Measurements from ENCODE around the gene C1QBP.

C1QBP gene

DNA sequence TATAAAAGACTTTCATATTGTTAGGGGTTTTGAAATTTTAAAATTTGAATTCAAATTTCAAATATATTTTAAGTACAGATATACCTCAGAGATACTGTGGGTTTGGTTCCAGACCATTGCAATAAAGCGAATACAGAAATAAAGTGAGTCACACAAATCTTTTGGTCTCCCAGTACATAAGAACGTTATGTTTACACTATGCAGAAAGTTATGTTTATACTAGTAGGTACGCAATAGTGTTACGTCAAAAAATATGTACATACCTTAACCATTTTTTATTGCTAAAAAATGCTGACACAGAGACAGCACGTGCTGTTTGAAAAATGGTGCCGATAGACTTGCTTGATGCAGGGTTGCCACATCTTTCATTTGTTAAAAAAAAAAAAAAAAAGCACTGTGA lies 39.2 kb downstream of the C1QBP start:
- no peak overlapping the region for H3K4me3 ChIP-seq (replicated peaks; ENCODE audit: insufficient read depth, low read length)
- no peak for DNase-seq (ENCODE audit: low read depth in 1 of 2, low spot score in 1 of 2)
- H3K27me3 ChIP-seq (ENCODE audit: insufficient read depth, poor library complexity, severe bottlenecking) = no peaks in the 10 kb centered on the region
- no peak overlapping the region for H3K27ac ChIP-seq (replicated peaks)
- TF ChIP-seq GABPA (IDR thresholded peaks at IDR 0.05; ENCODE audit: low read depth) (no peak), POLR2AphosphoS5 (IDR thresholded peaks at IDR 0.05; ENCODE audit: low read depth) (no peak)
- TF ChIP-seq, protein P1, sequence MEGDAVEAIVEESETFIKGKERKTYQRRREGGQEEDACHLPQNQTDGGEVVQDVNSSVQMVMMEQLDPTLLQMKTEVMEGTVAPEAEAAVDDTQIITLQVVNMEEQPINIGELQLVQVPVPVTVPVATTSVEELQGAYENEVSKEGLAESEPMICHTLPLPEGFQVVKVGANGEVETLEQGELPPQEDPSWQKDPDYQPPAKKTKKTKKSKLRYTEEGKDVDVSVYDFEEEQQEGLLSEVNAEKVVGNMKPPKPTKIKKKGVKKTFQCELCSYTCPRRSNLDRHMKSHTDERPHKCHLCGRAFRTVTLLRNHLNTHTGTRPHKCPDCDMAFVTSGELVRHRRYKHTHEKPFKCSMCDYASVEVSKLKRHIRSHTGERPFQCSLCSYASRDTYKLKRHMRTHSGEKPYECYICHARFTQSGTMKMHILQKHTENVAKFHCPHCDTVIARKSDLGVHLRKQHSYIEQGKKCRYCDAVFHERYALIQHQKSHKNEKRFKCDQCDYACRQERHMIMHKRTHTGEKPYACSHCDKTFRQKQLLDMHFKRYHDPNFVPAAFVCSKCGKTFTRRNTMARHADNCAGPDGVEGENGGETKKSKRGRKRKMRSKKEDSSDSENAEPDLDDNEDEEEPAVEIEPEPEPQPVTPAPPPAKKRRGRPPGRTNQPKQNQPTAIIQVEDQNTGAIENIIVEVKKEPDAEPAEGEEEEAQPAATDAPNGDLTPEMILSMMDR (IDR thresholded peaks at IDR 0.05; ENCODE audit: insufficient read depth, low read length) = no peak

DNA sequence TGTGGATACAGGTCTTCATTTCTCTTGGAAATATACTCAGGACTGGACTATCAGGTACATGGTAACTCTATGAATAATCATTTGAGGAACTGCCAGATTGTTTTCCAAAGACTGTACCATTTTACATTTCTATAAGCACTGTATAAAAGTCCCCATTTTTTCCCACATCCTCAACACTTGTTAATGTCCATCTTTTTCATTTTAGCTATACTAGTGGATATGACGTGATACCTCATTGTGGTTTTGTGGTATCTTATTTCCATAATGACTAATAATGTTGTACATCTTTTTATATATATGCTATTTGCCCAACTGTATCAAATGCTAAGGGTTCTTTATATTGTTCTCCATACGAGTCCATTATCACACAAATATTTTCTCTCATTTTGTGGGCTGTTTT lies 42.3 kb downstream of the C1QBP start:
- no peak for DNase-seq (ENCODE audit: low read depth in 1 of 2, low spot score in 1 of 2)
- no peaks in the 10 kb centered on the region for H3K27me3 ChIP-seq (ENCODE audit: insufficient read depth, poor library complexity, severe bottlenecking)
- no peak overlapping the region for H3K27ac ChIP-seq (replicated peaks)
- H3K4me3 ChIP-seq (replicated peaks; ENCODE audit: insufficient read depth, low read length) = no peak overlapping the region
- TF ChIP-seq SPI1 (IDR thresholded peaks at IDR 0.05; ENCODE audit: borderline replicate concordance, low read depth) (no peak), POLR2AphosphoS5 (IDR thresholded peaks at IDR 0.05; ENCODE audit: low read depth) (no peak), GABPA (IDR thresholded peaks at IDR 0.05; ENCODE audit: low read depth) (no peak)
- TF ChIP-seq, protein P2, sequence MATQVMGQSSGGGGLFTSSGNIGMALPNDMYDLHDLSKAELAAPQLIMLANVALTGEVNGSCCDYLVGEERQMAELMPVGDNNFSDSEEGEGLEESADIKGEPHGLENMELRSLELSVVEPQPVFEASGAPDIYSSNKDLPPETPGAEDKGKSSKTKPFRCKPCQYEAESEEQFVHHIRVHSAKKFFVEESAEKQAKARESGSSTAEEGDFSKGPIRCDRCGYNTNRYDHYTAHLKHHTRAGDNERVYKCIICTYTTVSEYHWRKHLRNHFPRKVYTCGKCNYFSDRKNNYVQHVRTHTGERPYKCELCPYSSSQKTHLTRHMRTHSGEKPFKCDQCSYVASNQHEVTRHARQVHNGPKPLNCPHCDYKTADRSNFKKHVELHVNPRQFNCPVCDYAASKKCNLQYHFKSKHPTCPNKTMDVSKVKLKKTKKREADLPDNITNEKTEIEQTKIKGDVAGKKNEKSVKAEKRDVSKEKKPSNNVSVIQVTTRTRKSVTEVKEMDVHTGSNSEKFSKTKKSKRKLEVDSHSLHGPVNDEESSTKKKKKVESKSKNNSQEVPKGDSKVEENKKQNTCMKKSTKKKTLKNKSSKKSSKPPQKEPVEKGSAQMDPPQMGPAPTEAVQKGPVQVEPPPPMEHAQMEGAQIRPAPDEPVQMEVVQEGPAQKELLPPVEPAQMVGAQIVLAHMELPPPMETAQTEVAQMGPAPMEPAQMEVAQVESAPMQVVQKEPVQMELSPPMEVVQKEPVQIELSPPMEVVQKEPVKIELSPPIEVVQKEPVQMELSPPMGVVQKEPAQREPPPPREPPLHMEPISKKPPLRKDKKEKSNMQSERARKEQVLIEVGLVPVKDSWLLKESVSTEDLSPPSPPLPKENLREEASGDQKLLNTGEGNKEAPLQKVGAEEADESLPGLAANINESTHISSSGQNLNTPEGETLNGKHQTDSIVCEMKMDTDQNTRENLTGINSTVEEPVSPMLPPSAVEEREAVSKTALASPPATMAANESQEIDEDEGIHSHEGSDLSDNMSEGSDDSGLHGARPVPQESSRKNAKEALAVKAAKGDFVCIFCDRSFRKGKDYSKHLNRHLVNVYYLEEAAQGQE (IDR thresholded peaks at IDR 0.05; ENCODE audit: insufficient replicate concordance, low read depth) = no peak
- TF ChIP-seq, protein P1 (IDR thresholded peaks at IDR 0.05; ENCODE audit: insufficient read depth, low read length) = no peak

DNA sequence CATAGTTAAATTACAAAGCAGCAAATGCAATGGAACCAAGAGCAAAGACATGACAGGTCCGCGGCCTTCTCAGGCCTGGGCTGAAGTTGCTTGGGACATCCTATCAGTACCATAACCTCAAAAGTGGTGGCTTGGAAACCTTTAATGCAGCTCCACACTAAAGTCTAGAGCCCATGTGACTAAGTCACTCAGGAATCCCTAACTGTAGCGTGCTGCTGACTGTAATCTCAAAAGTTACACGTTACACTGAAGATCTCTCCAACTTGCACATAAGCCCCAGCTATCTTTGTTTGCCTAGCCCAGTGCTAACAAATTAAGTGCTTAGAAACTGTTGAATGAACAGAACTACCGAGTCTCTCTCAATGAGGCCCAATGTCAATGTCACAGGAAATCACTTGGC lies 47.3 kb downstream of the C1QBP start:
- H3K27me3 ChIP-seq (ENCODE audit: insufficient read depth, poor library complexity, severe bottlenecking) = no peaks in the 10 kb centered on the region
- no peak for DNase-seq (ENCODE audit: low read depth in 1 of 2, low spot score in 1 of 2)
- no peak overlapping the region for H3K4me3 ChIP-seq (replicated peaks; ENCODE audit: insufficient read depth, low read length)
- no peak overlapping the region for H3K27ac ChIP-seq (replicated peaks)
- TF ChIP-seq, protein P1 (IDR thresholded peaks at IDR 0.05; ENCODE audit: insufficient read depth, low read length) = no peak
- no peak for TF ChIP-seq POLR2AphosphoS5 (IDR thresholded peaks at IDR 0.05; ENCODE audit: low read depth)
- TF ChIP-seq SPI1 (IDR thresholded peaks at IDR 0.05; ENCODE audit: borderline replicate concordance, low read depth) = no peak
- TF ChIP-seq, protein P2 (IDR thresholded peaks at IDR 0.05; ENCODE audit: insufficient replicate concordance, low read depth) = no peak
- TF ChIP-seq GABPA (IDR thresholded peaks at IDR 0.05; ENCODE audit: low read depth) = no peak
